ENCODE measurements around the gene ADAMTSL2.

ADAMTSL2 gene

DNA sequence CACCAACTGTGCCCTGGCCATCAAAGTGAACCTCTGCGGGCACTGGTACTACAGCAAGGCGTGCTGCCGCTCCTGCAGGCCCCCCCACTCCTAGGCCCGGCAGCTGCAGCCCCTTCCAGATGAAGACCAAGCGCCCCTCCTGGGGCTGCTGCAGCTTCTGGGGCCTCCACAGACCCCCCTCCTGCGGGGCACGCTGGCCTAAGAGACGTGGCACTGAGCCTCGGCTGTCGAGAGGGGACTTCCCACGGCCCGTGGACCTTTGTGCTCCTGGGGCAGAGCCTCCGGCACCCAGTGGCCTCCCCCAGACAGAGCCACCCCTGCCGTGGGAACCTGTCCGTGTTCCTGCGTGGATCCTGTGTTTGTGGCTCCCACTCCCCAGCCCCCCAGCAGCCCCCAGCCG, 40.3 kb downstream of the ADAMTSL2 start:
- peaks cover 49% of the 10 kb centered on the region for H3K27me3 ChIP-seq
- H3K4me3 ChIP-seq (ENCODE audit: low read depth in 1 of 2, low read length in 1 of 2) = no peak overlapping the region
- no peaks in the 10 kb centered on the region for H3K9me3 ChIP-seq
- H3K27ac ChIP-seq = no peak overlapping the region
- H3K4me1 ChIP-seq (ENCODE audit: control insufficient read depth in 1 of 2, insufficient read depth in 1 of 2, low read depth in 1 of 2, low read length in 1 of 2) = no peaks in the 10 kb centered on the region
- no peaks in the 10 kb centered on the region for H3K36me3 ChIP-seq
- TF ChIP-seq, protein P1, sequence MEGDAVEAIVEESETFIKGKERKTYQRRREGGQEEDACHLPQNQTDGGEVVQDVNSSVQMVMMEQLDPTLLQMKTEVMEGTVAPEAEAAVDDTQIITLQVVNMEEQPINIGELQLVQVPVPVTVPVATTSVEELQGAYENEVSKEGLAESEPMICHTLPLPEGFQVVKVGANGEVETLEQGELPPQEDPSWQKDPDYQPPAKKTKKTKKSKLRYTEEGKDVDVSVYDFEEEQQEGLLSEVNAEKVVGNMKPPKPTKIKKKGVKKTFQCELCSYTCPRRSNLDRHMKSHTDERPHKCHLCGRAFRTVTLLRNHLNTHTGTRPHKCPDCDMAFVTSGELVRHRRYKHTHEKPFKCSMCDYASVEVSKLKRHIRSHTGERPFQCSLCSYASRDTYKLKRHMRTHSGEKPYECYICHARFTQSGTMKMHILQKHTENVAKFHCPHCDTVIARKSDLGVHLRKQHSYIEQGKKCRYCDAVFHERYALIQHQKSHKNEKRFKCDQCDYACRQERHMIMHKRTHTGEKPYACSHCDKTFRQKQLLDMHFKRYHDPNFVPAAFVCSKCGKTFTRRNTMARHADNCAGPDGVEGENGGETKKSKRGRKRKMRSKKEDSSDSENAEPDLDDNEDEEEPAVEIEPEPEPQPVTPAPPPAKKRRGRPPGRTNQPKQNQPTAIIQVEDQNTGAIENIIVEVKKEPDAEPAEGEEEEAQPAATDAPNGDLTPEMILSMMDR (IDR thresholded peaks at IDR 0.05) = no peak

GRCh38 chr9:133575186-133576030, 40.9 kb downstream of the ADAMTSL2 start:
- no peaks in the 10 kb centered on the region for H3K36me3 ChIP-seq
- H3K27ac ChIP-seq = no peak overlapping the region
- H3K27me3 ChIP-seq = peaks cover 55% of the 10 kb centered on the region
- TF ChIP-seq, protein P1 (IDR thresholded peaks at IDR 0.05) = no peak
- no peak overlapping the region for H3K4me3 ChIP-seq (ENCODE audit: low read depth in 1 of 2, low read length in 1 of 2)
- H3K4me1 ChIP-seq (ENCODE audit: control insufficient read depth in 1 of 2, insufficient read depth in 1 of 2, low read depth in 1 of 2, low read length in 1 of 2) = no peaks in the 10 kb centered on the region
- no peaks in the 10 kb centered on the region for H3K9me3 ChIP-seq

DNA sequence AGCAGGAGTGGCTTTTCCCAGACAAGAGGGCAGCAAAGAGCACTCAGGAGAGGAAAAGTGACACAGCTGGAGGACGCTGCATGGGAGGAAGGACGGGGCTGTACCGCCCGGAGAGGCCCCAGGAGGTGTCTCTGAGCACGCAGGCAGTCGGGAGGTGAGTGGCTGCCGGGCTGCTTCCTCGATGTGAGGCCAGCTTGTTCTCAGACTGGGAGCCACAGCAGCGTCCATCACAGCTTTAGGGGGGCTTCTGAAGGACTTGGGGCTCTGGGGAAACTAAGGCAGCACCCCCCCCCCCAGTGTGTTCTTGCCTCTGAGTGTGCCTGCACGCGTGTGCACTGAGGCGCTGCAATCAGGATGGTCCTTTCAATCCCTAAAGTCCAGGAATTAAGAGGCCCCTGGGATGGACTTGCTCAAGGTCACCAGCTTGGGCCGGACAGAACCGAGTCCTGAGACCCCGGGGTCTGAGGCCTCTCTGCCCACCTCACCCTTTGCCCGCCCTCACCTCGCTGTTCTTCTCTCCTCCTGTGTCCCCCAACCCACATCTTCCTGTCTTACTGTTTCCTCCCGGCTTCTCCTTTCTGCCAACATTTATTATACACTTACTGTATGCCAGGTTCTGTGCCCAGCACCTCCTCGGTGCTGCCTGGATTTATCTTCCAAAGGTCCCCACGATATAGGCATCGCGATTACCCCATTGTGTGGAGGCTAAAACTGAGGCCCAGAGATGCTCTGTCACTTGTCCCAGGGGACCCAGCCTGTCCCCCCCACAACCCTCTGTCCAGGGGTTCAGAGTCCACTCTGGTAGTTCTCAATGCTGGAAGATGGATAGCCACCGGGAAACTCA, 41.7 kb downstream of the ADAMTSL2 start:
- Histone ChIP-seq H3K36me3 (no peaks in the 10 kb centered on the region), H3K9me3 (no peaks in the 10 kb centered on the region), H3K4me1 (ENCODE audit: control insufficient read depth in 1 of 2, insufficient read depth in 1 of 2, low read depth in 1 of 2, low read length in 1 of 2) (no peaks in the 10 kb centered on the region), H3K4me3 (ENCODE audit: low read depth in 1 of 2, low read length in 1 of 2) (no peak overlapping the region), H3K27ac (no peak overlapping the region), H3K27me3 (peaks cover 62% of the 10 kb centered on the region)
- TF ChIP-seq, protein P1 (IDR thresholded peaks at IDR 0.05) = no peak

- no peak overlapping the region for H3K27ac ChIP-seq
- H3K27me3 ChIP-seq = peaks cover 62% of the 10 kb centered on the region
- H3K4me3 ChIP-seq (ENCODE audit: low read depth in 1 of 2, low read length in 1 of 2) = no peak overlapping the region
- no peaks in the 10 kb centered on the region for H3K4me1 ChIP-seq (ENCODE audit: control insufficient read depth in 1 of 2, insufficient read depth in 1 of 2, low read depth in 1 of 2, low read length in 1 of 2)
- H3K9me3 ChIP-seq = no peaks in the 10 kb centered on the region
- TF ChIP-seq, protein P1 (IDR thresholded peaks at IDR 0.05) = no peak
- no peaks in the 10 kb centered on the region for H3K36me3 ChIP-seq
These were observed 42.6 kb downstream of the ADAMTSL2 start for GRCh38 chr9:133576875-133577736.

- Histone ChIP-seq H3K27ac (no peak overlapping the region), H3K9me3 (no peaks in the 10 kb centered on the region), H3K4me1 (ENCODE audit: control insufficient read depth in 1 of 2, insufficient read depth in 1 of 2, low read depth in 1 of 2, low read length in 1 of 2) (no peaks in the 10 kb centered on the region), H3K4me3 (ENCODE audit: low read depth in 1 of 2, low read length in 1 of 2) (no peak overlapping the region), H3K36me3 (no peaks in the 10 kb centered on the region), H3K27me3 (peaks cover 62% of the 10 kb centered on the region)
- TF ChIP-seq, protein P1 (IDR thresholded peaks at IDR 0.05) = no peak
These were observed 43.2 kb downstream of the ADAMTSL2 start for GRCh38 chr9:133577737-133578112.
